LNCAP (cell line): ENCODE data around the gene PUS7.

Experiments
- TF ChIP-seq, protein P1 (sequence below): fragments of 450-650 bp; IDR thresholded peaks from 2 replicates; pipeline ENCODE4 v1.5.1; 2017; ENCODE audit warnings: mild to moderate bottlenecking

PUS7 gene

DNA sequence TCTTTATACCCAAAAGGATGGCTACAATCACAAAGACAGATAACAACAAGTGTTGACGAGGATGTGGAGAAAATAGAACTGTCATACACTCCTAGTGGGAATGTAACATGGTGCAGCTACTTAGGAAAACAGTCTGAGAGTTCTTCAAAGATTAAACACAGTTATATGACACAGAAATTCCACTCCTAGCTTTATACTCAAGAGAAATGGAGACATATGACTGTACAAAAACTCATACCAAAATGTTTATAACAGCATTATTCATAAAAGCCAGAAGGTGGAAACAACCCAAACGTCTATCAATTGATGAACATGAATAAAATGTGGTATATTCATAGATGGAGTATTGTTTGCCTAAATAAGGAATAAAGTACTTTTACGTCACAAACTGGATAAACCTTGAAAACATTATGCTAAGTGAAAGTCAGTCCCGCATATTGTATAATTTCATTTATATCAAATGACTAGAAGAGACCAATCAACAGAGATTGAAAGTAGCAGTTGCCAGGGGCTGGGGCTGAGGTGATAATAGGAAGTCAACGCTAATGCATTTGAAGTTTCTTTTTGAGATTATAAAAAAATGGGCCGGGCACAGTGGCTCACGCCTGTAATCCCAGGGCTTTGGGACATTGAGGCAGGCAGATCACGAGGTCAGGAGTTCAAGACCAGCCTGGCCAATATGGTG is 71.8 kb downstream of the PUS7 start:
- TF ChIP-seq, protein P1, sequence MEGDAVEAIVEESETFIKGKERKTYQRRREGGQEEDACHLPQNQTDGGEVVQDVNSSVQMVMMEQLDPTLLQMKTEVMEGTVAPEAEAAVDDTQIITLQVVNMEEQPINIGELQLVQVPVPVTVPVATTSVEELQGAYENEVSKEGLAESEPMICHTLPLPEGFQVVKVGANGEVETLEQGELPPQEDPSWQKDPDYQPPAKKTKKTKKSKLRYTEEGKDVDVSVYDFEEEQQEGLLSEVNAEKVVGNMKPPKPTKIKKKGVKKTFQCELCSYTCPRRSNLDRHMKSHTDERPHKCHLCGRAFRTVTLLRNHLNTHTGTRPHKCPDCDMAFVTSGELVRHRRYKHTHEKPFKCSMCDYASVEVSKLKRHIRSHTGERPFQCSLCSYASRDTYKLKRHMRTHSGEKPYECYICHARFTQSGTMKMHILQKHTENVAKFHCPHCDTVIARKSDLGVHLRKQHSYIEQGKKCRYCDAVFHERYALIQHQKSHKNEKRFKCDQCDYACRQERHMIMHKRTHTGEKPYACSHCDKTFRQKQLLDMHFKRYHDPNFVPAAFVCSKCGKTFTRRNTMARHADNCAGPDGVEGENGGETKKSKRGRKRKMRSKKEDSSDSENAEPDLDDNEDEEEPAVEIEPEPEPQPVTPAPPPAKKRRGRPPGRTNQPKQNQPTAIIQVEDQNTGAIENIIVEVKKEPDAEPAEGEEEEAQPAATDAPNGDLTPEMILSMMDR, result no peak

DNA sequence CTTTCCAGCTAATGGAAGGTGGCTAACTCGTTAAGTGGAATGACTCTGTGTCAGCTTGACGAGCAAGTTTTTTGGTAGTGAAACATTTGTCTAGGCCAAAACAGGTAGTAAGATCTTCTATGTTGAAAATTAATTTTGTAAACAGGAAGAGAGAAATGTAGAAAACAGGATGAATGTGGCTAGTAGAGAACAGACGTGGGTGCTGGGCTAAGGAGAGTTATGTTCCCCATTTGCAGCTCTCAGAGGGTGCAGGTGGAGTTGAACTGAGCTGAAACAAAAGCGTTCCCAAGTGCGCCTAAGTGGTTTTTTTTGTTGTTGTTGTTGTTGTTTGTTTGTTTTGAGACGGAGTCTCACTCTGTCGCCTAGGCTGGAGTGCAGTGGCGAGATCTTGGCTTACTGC is 73.9 kb downstream of the PUS7 start:
- TF ChIP-seq, protein P1, result no peak

DNA sequence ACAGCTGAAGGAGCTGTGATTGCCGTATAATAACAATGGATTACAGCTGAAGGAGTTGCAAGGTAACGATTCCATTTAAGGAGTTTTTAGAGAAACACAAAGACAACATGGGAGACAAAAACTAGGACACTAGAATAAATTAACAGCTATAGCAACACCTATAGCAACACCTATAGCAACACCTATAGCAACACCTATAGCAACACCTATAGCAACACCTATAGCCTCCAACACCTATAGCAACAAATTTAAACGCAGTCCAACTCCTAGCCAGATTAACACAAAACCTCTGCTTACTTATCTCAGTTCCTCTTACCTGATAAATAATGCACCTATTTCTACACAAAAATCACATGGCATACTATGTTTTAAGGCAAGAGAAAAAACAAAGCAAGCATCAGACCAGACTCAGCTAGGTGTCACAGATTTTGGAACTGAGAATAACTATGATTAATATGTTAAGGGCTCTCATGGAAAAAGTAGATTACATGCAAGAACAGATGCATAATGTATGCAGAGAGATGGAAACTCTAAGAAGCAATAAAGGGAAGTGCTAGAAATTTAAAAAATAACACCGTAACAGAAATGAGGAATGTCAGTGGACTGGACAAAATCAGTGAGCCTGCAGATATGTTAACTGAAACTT is 77.6 kb downstream of the PUS7 start:
- TF ChIP-seq, protein P1, result no peak

DNA sequence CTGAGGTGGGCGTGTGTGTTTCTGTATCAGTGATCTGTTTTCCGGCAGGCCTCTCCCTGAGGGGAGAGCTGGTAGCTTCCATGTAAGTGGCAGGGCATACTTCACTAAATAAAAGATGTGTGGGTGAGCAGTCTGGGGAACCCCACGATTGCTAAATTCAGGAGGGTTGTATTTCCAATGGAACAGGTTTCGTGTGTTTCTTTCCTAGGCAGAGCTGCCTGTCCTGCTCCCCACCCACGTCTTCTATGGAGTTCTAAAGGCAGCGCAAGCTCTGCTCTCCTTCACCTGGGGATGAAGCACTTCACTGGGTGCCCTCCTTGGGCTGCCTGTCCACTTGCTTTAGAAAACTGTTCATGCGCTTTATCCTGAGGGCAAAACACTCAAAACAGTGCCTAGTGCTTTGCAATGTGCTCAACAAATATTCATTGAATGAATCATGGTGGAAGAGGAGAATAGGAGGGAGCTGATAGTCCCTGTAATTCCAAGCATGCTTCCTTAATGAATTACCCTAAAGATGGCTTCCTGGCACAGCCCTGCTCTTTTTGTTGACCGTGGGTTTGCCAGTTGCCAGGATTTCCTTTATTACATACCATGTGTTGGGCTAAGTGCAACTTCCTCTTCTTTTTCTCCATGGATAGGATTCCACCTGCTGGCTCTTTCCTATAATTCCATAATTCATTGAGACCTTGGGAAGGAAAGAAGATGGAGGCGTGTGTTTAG is 82.7 kb downstream of the PUS7 start:
- TF ChIP-seq, protein P1, result peak; percentile 41; the same call in 1 of the 2 replicates

DNA sequence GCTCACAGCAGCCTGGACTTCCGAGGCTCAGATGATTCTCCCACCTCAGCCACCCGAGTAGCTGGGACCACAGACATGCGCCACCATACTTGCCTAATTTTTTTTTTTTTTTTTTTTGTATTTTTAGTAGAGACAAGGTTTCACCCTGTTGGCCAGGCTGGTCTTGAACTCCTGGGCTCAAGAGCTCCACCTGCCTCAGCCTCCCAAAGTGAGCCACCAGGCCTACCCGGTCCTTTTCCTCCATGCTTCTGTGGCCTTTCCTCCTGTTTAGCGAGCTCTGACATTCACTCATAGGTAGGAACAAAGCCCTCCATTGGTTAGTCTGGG is 83.3 kb downstream of the PUS7 start:
- TF ChIP-seq, protein P1, result no peak

DNA sequence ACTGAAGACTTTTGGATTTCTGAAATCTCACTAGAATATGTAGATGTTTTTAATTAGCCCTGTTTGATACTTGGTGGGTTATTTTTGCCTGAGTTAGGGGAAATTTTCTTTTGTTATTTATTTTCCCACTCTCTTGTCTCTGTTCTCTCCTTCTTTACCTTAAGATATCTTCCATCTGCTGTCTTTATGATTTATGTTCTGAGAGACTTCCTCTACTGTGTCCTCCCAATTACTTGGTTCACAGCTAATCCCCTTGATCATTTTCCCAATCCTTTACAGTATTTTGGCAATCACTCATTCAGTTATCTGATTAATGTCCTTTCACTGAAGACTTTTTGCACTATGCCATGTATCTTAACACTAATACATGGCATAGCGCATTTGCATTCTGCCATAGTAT is 83.8 kb downstream of the PUS7 start:
- TF ChIP-seq, protein P1, result no peak

DNA sequence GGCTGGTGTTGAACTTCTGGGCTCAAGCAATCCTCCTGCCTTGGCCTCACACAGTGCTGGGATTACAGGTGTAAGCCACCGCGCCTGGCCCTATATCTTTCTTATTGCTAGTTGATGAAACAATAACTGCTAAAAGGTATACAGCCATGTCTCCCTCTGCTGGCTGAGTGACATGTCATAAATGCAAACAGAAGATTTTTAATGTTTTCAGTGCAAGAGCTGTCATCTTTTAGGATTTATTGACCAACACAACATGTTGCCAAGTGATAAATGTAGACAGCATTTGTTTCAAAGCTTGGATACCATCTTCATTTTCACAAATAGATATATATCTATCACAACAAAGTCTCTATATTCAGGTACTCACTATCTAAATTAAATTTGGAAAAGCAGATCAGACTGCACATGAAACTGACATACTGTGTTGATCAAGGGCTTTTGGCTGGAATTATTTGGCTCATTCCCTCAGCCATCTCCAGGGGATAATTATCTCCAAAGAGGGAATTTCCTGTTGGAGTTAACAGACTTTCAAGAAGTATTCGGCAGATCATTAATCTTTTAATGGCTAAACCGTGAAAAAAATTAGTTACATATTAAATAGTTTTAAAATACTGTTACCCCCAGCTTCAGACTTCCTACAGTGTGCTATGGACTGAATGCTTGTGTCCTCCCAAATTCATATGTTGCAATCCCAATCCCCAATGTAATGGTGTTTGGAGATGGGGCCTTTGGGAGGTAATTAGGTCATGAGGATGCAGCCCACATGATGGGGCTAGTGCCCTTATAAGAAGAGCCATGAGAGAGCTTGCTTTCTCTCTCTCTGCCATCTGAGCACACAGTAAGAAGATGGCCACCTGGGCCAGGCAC is 92.1 kb downstream of the PUS7 start:
- TF ChIP-seq, protein P1, result peak; percentile 73
